GM13977 (cell line): ENCODE data around the gene ZNF688.

Source experiments
- DNase-seq: peaks from one replicate; pipeline ENCODE4 v3.0.0; 2012; ENCODE audit warnings: low spot score
- CTCF ChIP-seq: IDR thresholded peaks from 2 replicates; pipeline ENCODE4 v1.5.1; 2012; ENCODE audit warnings: mild to moderate bottlenecking, control low read depth; ENCODE audit not compliant: insufficient read depth; ENCODE audit errors: extremely low read depth, missing control alignments
- in situ Hi-C: fragments of 300-500 bp; cut with MboI; formaldehyde crosslinking; loops from one replicate; pipeline ENCODE4 v1.12.0; 2022; ENCODE audit warnings: low sequenced_read_pairs, low pct_unique_long_range_greater_than_20kb, mixed read lengths, inconsistent platforms; ENCODE audit not compliant: unreplicated experiment

Gene ZNF688

GRCh38 chr16:30588651-30589050 is 17.1 kb upstream of the ZNF688 start:
- in situ Hi-C loops: no loop called here
- no peak for DNase-seq
- no peak for TF ChIP-seq CTCF

- in situ Hi-C loops: no loop called here
- DNase-seq: peak; percentile 97
- TF ChIP-seq CTCF: peak; percentile 25
Observed at GRCh38 chr16:30585400-30586191, 14.1 kb upstream of the ZNF688 start, which contains the start of gene ZNF785. Gene ZNF785 (minus strand): TSS chr16:30585697. CDS start chr16:30585611, 86 bp downstream.

GRCh38 chr16:30585022-30585399 is 13.5 kb upstream of the ZNF688 start:
- in situ Hi-C loops: no loop called here
- no peak for TF ChIP-seq CTCF
- no peak for DNase-seq

GRCh38 chr16:30582611-30583340 is 11.3 kb upstream of the ZNF688 start:
- no peak for TF ChIP-seq CTCF
- in situ Hi-C loops: no loop called here
- no peak for DNase-seq

GRCh38 chr16:30581457-30581856 is 9.9 kb upstream of the ZNF688 start:
- no peak for TF ChIP-seq CTCF
- no peak for DNase-seq
- in situ Hi-C loops: no loop called here

GRCh38 chr16:30574678-30575077 is 3.2 kb upstream of the ZNF688 start:
- no peak for DNase-seq
- TF ChIP-seq CTCF: no peak
- in situ Hi-C loops: no loop called here
